H9 (cell line): ENCODE measurements around the gene FSD1. TPM values are rescaled to one million over a fixed set of nuclear protein-coding genes. Genes with fewer than 3 reads are reported as not detected.

Experiments
- DNase-seq: peaks from one replicate; pipeline ENCODE4 v3.0.0-alpha.2; 2017
- H2AFZ ChIP-seq: one replicate; pipeline ENCODE4 v1.6.1; 2013; ENCODE audit warnings: mild to moderate bottlenecking, low read length, control low read depth, moderate library complexity
- H2AK5ac ChIP-seq: 2 replicates; pipeline ENCODE4 v1.6.1; 2013; ENCODE audit warnings: low read length, control low read depth, mixed read lengths; ENCODE audit not compliant: insufficient read length
- H2BK120ac ChIP-seq: one replicate; pipeline ENCODE4 v1.6.1; 2013; ENCODE audit warnings: low read depth, mild to moderate bottlenecking, low read length, control low read depth, inconsistent platforms; ENCODE audit not compliant: poor library complexity, severe bottlenecking
- H2BK12ac ChIP-seq: 2 replicates; pipeline ENCODE4 v1.6.1; 2013; ENCODE audit warnings: low read length, control low read depth, mixed read lengths, low read depth; ENCODE audit not compliant: insufficient read length
- H2BK15ac ChIP-seq: 2 replicates; pipeline ENCODE4 v1.6.1; 2013; ENCODE audit warnings: low read depth, low read length, control low read depth
- H2BK20ac ChIP-seq: one replicate; pipeline ENCODE4 v1.6.1; 2013; ENCODE audit warnings: low read depth, mild to moderate bottlenecking, low read length, control low read depth, inconsistent platforms; ENCODE audit not compliant: poor library complexity, severe bottlenecking
- H2BK5ac ChIP-seq: 2 replicates; pipeline ENCODE4 v1.6.1; 2013; ENCODE audit warnings: low read length, control low read depth, mixed read lengths; ENCODE audit not compliant: insufficient read length
- H3K14ac ChIP-seq: 2 replicates; pipeline ENCODE4 v1.6.1; 2013; ENCODE audit warnings: low read length, control low read depth; ENCODE audit not compliant: insufficient read depth
- H3K18ac ChIP-seq: 2 replicates; pipeline ENCODE4 v1.6.1; 2013; ENCODE audit warnings: low read depth, mild to moderate bottlenecking, mixed read lengths, low read length, control low read depth; ENCODE audit not compliant: insufficient read length
- H3K23ac ChIP-seq: 2 replicates; pipeline ENCODE4 v1.6.1; 2013; ENCODE audit warnings: low read length, control low read depth, mixed read lengths, low read depth; ENCODE audit not compliant: insufficient read length
- H3K23me2 ChIP-seq: 2 replicates; pipeline ENCODE4 v1.6.1; 2013; ENCODE audit warnings: low read depth, mild to moderate bottlenecking, mixed read lengths, low read length, control low read depth; ENCODE audit not compliant: insufficient read length, poor library complexity, severe bottlenecking
- H3K27ac ChIP-seq: 2 replicates; pipeline ENCODE4 v1.5.1; 2013; ENCODE audit warnings: low read length, control low read depth, mixed read lengths, low read depth; ENCODE audit not compliant: insufficient read length
- H3K27me3 ChIP-seq: 2 replicates; pipeline ENCODE4 v1.6.1; 2013; ENCODE audit warnings: low read length, control low read depth, inconsistent platforms; ENCODE audit not compliant: insufficient read depth
- H3K4ac ChIP-seq: 2 replicates; pipeline ENCODE4 v1.6.1; 2013; ENCODE audit warnings: low read depth, mild to moderate bottlenecking, control low read depth, inconsistent platforms, low read length, moderate library complexity
- H3K4me1 ChIP-seq: 2 replicates; pipeline ENCODE4 v1.6.1; 2013; ENCODE audit warnings: low read length, control low read depth, inconsistent platforms; ENCODE audit not compliant: insufficient read depth
- H3K4me2 ChIP-seq: 2 replicates; pipeline ENCODE4 v1.6.1; 2013; ENCODE audit warnings: low read length, control low read depth, mixed read lengths; ENCODE audit not compliant: insufficient read length, insufficient read depth
- H3K56ac ChIP-seq: 2 replicates; pipeline ENCODE4 v1.6.1; 2013; ENCODE audit warnings: low read depth, mild to moderate bottlenecking, mixed read lengths, low read length, control low read depth; ENCODE audit not compliant: insufficient read length
- H3K79me1 ChIP-seq: 2 replicates; pipeline ENCODE4 v1.6.1; 2013; ENCODE audit warnings: low read depth, mild to moderate bottlenecking, moderate library complexity, low read length, control low read depth, inconsistent platforms; ENCODE audit not compliant: insufficient read depth, poor library complexity, severe bottlenecking
- H3K79me2 ChIP-seq: 2 replicates; pipeline ENCODE4 v1.6.1; 2013; ENCODE audit warnings: low read length, control low read depth, inconsistent platforms; ENCODE audit not compliant: insufficient read depth
- H3K9ac ChIP-seq: 2 replicates; pipeline ENCODE4 v1.6.1; 2013; ENCODE audit warnings: low read length, control low read depth, mixed read lengths; ENCODE audit not compliant: insufficient read length; ENCODE audit errors: extremely low read depth
- H3K9me3 ChIP-seq: one replicate; pipeline ENCODE4 v1.6.1; 2013; ENCODE audit warnings: low read depth, low read length, inconsistent platforms; ENCODE audit not compliant: control insufficient read depth
- H3T11ph ChIP-seq: one replicate; pipeline ENCODE4 v1.6.1; 2013; ENCODE audit warnings: mild to moderate bottlenecking, low read length, control low read depth, inconsistent platforms
- H4K20me1 ChIP-seq: one replicate; pipeline ENCODE4 v1.6.1; 2013; ENCODE audit not compliant: control insufficient read depth, insufficient read length, insufficient read depth
- H4K5ac ChIP-seq: 2 replicates; pipeline ENCODE4 v1.6.1; 2013; ENCODE audit warnings: low read depth, mild to moderate bottlenecking, mixed read lengths, low read length, control low read depth; ENCODE audit not compliant: insufficient read length
- H4K8ac ChIP-seq: replicated peaks from 2 replicates; pipeline ENCODE4 v1.6.1; 2013; ENCODE audit warnings: low read length, control low read depth, mixed read lengths, low read depth; ENCODE audit not compliant: insufficient read length
- H4K91ac ChIP-seq: 2 replicates; pipeline ENCODE4 v1.6.1; 2013; ENCODE audit warnings: low read depth, mild to moderate bottlenecking, moderate library complexity, mixed read lengths, low read length, control low read depth; ENCODE audit not compliant: insufficient read length
- H3K27ac Mint-ChIP-seq, 3 experiments: 2 replicates in 2 of 3; 3 replicates in 1 of 3; pipeline ENCODE4 v1.8.0; 2020 to 2021; ENCODE audit warnings: mixed read lengths in 3 of 3, mild to moderate bottlenecking in 1 of 3, moderate library complexity in 1 of 3
- H3K27me3 Mint-ChIP-seq: 2 replicates; pipeline ENCODE4 v1.8.0; 2021; ENCODE audit warnings: low read depth, mild to moderate bottlenecking, moderate library complexity, mixed read lengths
- H3K36me3 Mint-ChIP-seq, 3 experiments: 2 replicates in 2 of 3; 3 replicates in 1 of 3; pipeline ENCODE4 v1.8.0; 2020 to 2021; ENCODE audit warnings: low read depth in 3 of 3, mixed read lengths in 3 of 3; ENCODE audit not compliant: insufficient read depth in 1 of 3
- H3K4me1 Mint-ChIP-seq, 2 experiments: 2 replicates each; pipeline ENCODE4 v1.8.0; 2020; ENCODE audit warnings: mixed read lengths in 2 of 2
- H3K4me3 Mint-ChIP-seq, 2 experiments: 2 replicates in 1 of 2; 3 replicates in 1 of 2; pipeline ENCODE4 v1.8.0; 2020 to 2021; ENCODE audit warnings: mild to moderate bottlenecking in 2 of 2, mixed read lengths in 2 of 2, moderate library complexity in 1 of 2
- H3K9me3 Mint-ChIP-seq, 2 experiments: 2 replicates in 1 of 2; 3 replicates in 1 of 2; pipeline ENCODE4 v1.8.0; 2020; ENCODE audit warnings: mild to moderate bottlenecking in 2 of 2, mixed read lengths in 2 of 2, moderate library complexity in 1 of 2
- WGBS: extraction: QIAGEN DNeasy Blood & Tissue Kit; methylation state at CpG from one replicate; pipeline ENCODE4 v1.1.7; 2013; ENCODE audit warnings: missing lambda C conversion rate, low lambda C conversion rate, mixed read lengths; ENCODE audit not compliant: insufficient read length; ENCODE audit errors: extremely low coverage; 5-methylcytosine and 5-hydroxymethylcytosine counted together
- total RNA-seq: library from RNA; stranded (reverse); gene quantifications from 2 replicates; pipeline ENCODE4 v1.2.1, GENCODE V29; 2021
- TF ChIP-seq, protein P1 (sequence below): fragments of 200-600 bp; sonication (generic); conservative IDR thresholded peaks from 3 replicates; pipeline ENCODE4 v1.8.0; 2021; ENCODE audit warnings: antibody characterized with exemption, mild to moderate bottlenecking

FSD1 gene
- total RNA-seq, 1 experiment from 2014 or later = 53.6 TPM

DNA sequence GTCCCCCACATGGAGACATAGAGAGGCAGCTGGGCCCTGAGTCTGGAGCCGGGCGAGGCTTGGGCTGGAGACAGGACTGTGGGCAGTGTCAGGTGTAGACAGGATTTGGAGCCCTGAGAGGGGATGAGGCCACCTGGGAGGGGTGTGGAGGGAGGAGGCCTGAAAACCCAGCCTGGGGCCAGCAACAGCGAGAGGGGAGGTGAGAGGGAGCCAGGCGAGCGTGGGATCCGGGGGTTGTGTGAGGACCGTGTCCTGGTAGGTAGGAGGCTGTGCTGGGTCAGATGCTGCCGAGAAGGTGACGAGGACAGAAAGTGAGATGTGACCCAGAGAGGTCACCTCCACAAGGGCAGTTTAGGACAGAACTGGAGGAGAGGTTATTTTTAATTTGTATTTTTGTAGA lies 46.3 kb downstream of the FSD1 start:
- no peaks in the 10 kb centered on the region for H3K79me1 ChIP-seq
- no peak overlapping the region for H3K18ac ChIP-seq
- no CpG with 5 or more reads among the region's 9 CpGs for WGBS
- H3K4me2 ChIP-seq = no peak overlapping the region
- TF ChIP-seq, protein P1, sequence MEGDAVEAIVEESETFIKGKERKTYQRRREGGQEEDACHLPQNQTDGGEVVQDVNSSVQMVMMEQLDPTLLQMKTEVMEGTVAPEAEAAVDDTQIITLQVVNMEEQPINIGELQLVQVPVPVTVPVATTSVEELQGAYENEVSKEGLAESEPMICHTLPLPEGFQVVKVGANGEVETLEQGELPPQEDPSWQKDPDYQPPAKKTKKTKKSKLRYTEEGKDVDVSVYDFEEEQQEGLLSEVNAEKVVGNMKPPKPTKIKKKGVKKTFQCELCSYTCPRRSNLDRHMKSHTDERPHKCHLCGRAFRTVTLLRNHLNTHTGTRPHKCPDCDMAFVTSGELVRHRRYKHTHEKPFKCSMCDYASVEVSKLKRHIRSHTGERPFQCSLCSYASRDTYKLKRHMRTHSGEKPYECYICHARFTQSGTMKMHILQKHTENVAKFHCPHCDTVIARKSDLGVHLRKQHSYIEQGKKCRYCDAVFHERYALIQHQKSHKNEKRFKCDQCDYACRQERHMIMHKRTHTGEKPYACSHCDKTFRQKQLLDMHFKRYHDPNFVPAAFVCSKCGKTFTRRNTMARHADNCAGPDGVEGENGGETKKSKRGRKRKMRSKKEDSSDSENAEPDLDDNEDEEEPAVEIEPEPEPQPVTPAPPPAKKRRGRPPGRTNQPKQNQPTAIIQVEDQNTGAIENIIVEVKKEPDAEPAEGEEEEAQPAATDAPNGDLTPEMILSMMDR = no peak
- no peaks in the 10 kb centered on the region for H3K23me2 ChIP-seq
- no peaks in the 10 kb centered on the region for H4K20me1 ChIP-seq
- no peak overlapping the region for H3K4ac ChIP-seq
- H2AFZ ChIP-seq = no peak overlapping the region
- no peaks in the 10 kb centered on the region for H3K9me3 ChIP-seq
- no peak overlapping the region for H4K91ac ChIP-seq
- H3K27ac ChIP-seq = no peak overlapping the region
- peaks cover 16 to 60% (median 58%) of the 10 kb centered on the region in 3 experiments; a peak in 6 of 7 replicates for H3K36me3 Mint-ChIP-seq
- no peaks in the 10 kb centered on the region for H3K27me3 Mint-ChIP-seq
- H3K4me1 ChIP-seq = no peaks in the 10 kb centered on the region
- H3K4me3 Mint-ChIP-seq = no peak overlapping the region
- DNase-seq = no peak
- H3K23ac ChIP-seq = no peak overlapping the region
- H3K79me2 ChIP-seq = no peaks in the 10 kb centered on the region
- H3K9ac ChIP-seq = no peak overlapping the region
- no peak overlapping the region for H2AK5ac ChIP-seq
- H3K56ac ChIP-seq = no peak overlapping the region
- H3T11ph ChIP-seq = no peak overlapping the region
- no peak overlapping the region for H4K8ac ChIP-seq
- H2BK15ac ChIP-seq = no peak overlapping the region
- H2BK12ac ChIP-seq = no peak overlapping the region
- H4K5ac ChIP-seq = no peak overlapping the region
- H3K14ac ChIP-seq = no peak overlapping the region
- H3K27me3 ChIP-seq = no peaks in the 10 kb centered on the region
- H3K4me1 Mint-ChIP-seq = peaks cover 0 to 2% of the 10 kb centered on the region in 2 experiments; a peak in 1 of 4 replicates
- H2BK120ac ChIP-seq = no peak overlapping the region
- H3K27ac Mint-ChIP-seq = peak overlapping the region in 1 of 3 experiments; percentile 8; a peak in 1 of 7 replicates
- no peak overlapping the region for H2BK20ac ChIP-seq
- no peak overlapping the region for H2BK5ac ChIP-seq
- no peaks in the 10 kb centered on the region; a peak in 2 of 5 replicates for H3K9me3 Mint-ChIP-seq
